PC-3 (cell line): ENCODE measurements around the gene PEX19. TPM values are rescaled to one million over a fixed set of nuclear protein-coding genes. Genes with fewer than 3 reads are reported as not detected.

Experiments used
- ATAC-seq: fragments of 200-7000 bp; cut with Tn5 transposase; 2 replicates; pipeline ENCODE4 v1.9.1; 2020; ENCODE audit warnings: mild to moderate bottlenecking, moderate library complexity
- BruUV-seq: library from RNA; stranded (reverse); fragments of 400-500 nt; replicated peaks from 2 replicates; lab custom pipeline; 2021; lab: Mats Ljungman, UMichigan
- CTCF ChIA-PET: fragments of 300-600 bp; sonication (Branson Sonifier 250); formaldehyde crosslinking; loops from one replicate; lab custom pipeline; 2022; ENCODE audit warnings: antibody characterized with exemption; lab: Charles Lee
- POLR2A ChIA-PET: fragments of 300-600 bp; sonication (Branson Sonifier 250); formaldehyde crosslinking; loops from one replicate; lab custom pipeline; 2022; ENCODE audit warnings: antibody characterized with exemption; ENCODE audit not compliant: unreplicated experiment; lab: Charles Lee
- DNase-seq: peaks from one replicate; pipeline ENCODE4 v3.0.0-alpha.2; 2015
- H2AFZ ChIP-seq: fragments of 300-600 bp; sonication (generic); 2 replicates; pipeline ENCODE4 v1.6.0; 2016; ENCODE audit warnings: antibody characterized with exemption, low read length
- H3F3A ChIP-seq: fragments of 300-600 bp; sonication (generic); one replicate; pipeline ENCODE4 v1.6.0; 2017; ENCODE audit warnings: antibody characterized with exemption, low read length, control low read depth, mild to moderate bottlenecking; ENCODE audit not compliant: unreplicated experiment
- H3K27ac ChIP-seq: fragments of 300-600 bp; sonication (generic); 2 replicates; pipeline ENCODE4 v1.5.1; 2016; ENCODE audit warnings: mild to moderate bottlenecking, low read length
- H3K27me3 ChIP-seq: fragments of 300-600 bp; sonication (generic); 2 replicates; pipeline ENCODE4 v1.6.1; 2016; ENCODE audit warnings: low read length, mixed read lengths
- H3K36me3 ChIP-seq: fragments of 300-600 bp; sonication (generic); 2 replicates; pipeline ENCODE4 v1.6.1; 2016; ENCODE audit warnings: low read depth, mixed run types, low read length, mixed read lengths
- H3K4me1 ChIP-seq: fragments of 300-600 bp; sonication (generic); 2 replicates; pipeline ENCODE4 v1.5.1; 2016; ENCODE audit warnings: low read length; ENCODE audit not compliant: insufficient read depth
- H3K4me2 ChIP-seq: fragments of 300-600 bp; sonication (generic); 2 replicates; pipeline ENCODE4 v1.6.0; 2016; ENCODE audit warnings: low read length
- H3K4me3 ChIP-seq: fragments of 300-600 bp; sonication (generic); 2 replicates; pipeline ENCODE4 v1.5.1; 2016; ENCODE audit warnings: mild to moderate bottlenecking, low read length, mixed read lengths
- H3K79me2 ChIP-seq: fragments of 300-600 bp; sonication (generic); 2 replicates; pipeline ENCODE4 v1.6.1; 2017; ENCODE audit warnings: low read length, mixed read lengths
- H3K9ac ChIP-seq: fragments of 300-600 bp; sonication (generic); 2 replicates; pipeline ENCODE4 v1.6.0; 2016; ENCODE audit warnings: mild to moderate bottlenecking, low read length
- H3K9me2 ChIP-seq: fragments of 300-600 bp; sonication (generic); replicated peaks from 2 replicates; pipeline ENCODE4 v1.6.1; 2016; ENCODE audit warnings: mixed run types, low read length, mixed read lengths
- H3K9me3 ChIP-seq: fragments of 300-600 bp; sonication (generic); 2 replicates; pipeline ENCODE4 v1.6.1; 2016; ENCODE audit warnings: low read length, mixed read lengths
- H4K20me1 ChIP-seq: fragments of 300-600 bp; sonication (generic); 2 replicates; pipeline ENCODE4 v1.6.1; 2016; ENCODE audit warnings: low read length, mixed read lengths
- CTCF ChIP-seq: fragments of 300-600 bp; sonication (generic); conservative IDR thresholded peaks from 2 replicates; pipeline ENCODE4 v1.5.1; 2017; ENCODE audit warnings: antibody characterized with exemption, low read depth, mild to moderate bottlenecking, low read length
- EZH2 ChIP-seq: fragments of 300-600 bp; sonication (generic); IDR thresholded peaks from one replicate; pipeline ENCODE4 v1.6.1; 2017; ENCODE audit warnings: antibody characterized with exemption, mild to moderate bottlenecking, low read length; ENCODE audit not compliant: unreplicated experiment
- EZH2phosphoT487 ChIP-seq: fragments of 300-600 bp; sonication (generic); IDR thresholded peaks from 2 replicates; pipeline ENCODE4 v1.6.1; 2018; ENCODE audit warnings: mild to moderate bottlenecking, antibody characterized with exemption, low read length, borderline replicate concordance
- intact Hi-C: fragments of 100-400 bp; cut with micrococcal nuclease; formaldehyde crosslinking; loops from 2 replicates; pipeline ENCODE4 v1.9.0; 2023
- total RNA-seq: library from RNA; depleted of rRNA; stranded (reverse); fragments of >200 nt; gene quantifications from 2 replicates; pipeline ENCODE4 v1.2.3, GENCODE V29; 2014

The PEX19 gene
- total RNA-seq, 1 experiment from 2014 or later: 63.2 TPM

GRCh38 chr1:160307118-160307791, 22.3 kb upstream of the PEX19 start:
- Histone ChIP-seq H3K79me2 (no peaks in the 10 kb centered on the region), H4K20me1 (no peaks in the 10 kb centered on the region), H3K9me3 (no peaks in the 10 kb centered on the region), H3K27ac (no peak overlapping the region), H3K4me1 (no peaks in the 10 kb centered on the region), H3K36me3 (peaks cover 72% of the 10 kb centered on the region), H3K9me2 (no peaks in the 10 kb centered on the region), H3K4me3 (no peak overlapping the region), H3F3A (no peaks in the 10 kb centered on the region), H3K27me3 (no peaks in the 10 kb centered on the region), H3K9ac (no peak overlapping the region), H2AFZ (no peak overlapping the region), H3K4me2 (no peak overlapping the region)
- intact Hi-C loops: no loop called here
- ATAC-seq (no peak), DNase-seq (no peak)
- ChIA-PET CTCF (no interaction called here), POLR2A (no interaction called here)
- no TSS peak for BruUV-seq
- no peak for TF ChIP-seq EZH2phosphoT487
- TF ChIP-seq CTCF: no peak
- no peak for TF ChIP-seq EZH2

GRCh38 chr1:160300173-160300572, 15.2 kb upstream of the PEX19 start:
- Histone ChIP-seq H3K9me2 (no peaks in the 10 kb centered on the region), H2AFZ (no peak overlapping the region), H3K27me3 (no peaks in the 10 kb centered on the region), H3K9me3 (no peaks in the 10 kb centered on the region), H3K79me2 (no peaks in the 10 kb centered on the region), H3F3A (no peaks in the 10 kb centered on the region), H3K27ac (no peak overlapping the region), H3K4me3 (no peak overlapping the region), H3K4me1 (no peaks in the 10 kb centered on the region), H3K9ac (no peak overlapping the region), H3K36me3 (peaks cover 61% of the 10 kb centered on the region), H4K20me1 (no peaks in the 10 kb centered on the region), H3K4me2 (no peak overlapping the region)
- ChIA-PET CTCF (no interaction called here), POLR2A (no interaction called here)
- intact Hi-C loops: no loop called here
- ATAC-seq (no peak), DNase-seq (no peak)
- TF ChIP-seq EZH2phosphoT487: no peak
- TF ChIP-seq EZH2: no peak
- no peak for TF ChIP-seq CTCF
- BruUV-seq: no TSS peak

- TF ChIP-seq EZH2phosphoT487 (no peak), EZH2 (no peak), CTCF (no peak)
- Histone ChIP-seq H3K9me2 (no peaks in the 10 kb centered on the region), H3K9me3 (no peaks in the 10 kb centered on the region), H2AFZ (no peak overlapping the region), H3K36me3 (peaks cover 80% of the 10 kb centered on the region), H3K4me1 (no peaks in the 10 kb centered on the region), H3K9ac (no peak overlapping the region), H3K79me2 (no peaks in the 10 kb centered on the region), H3K4me2 (no peak overlapping the region), H3F3A (no peaks in the 10 kb centered on the region), H3K27ac (no peak overlapping the region), H3K27me3 (no peaks in the 10 kb centered on the region), H4K20me1 (no peaks in the 10 kb centered on the region), H3K4me3 (no peak overlapping the region)
- ChIA-PET POLR2A (no interaction called here), CTCF (interaction anchor here (1.0 kb wide), 1 partner anchor 103 kb away, joined by 6 read pairs; no protein-coding TSS in a partner anchor)
- intact Hi-C loops: no loop called here
- ATAC-seq (no peak), DNase-seq (no peak)
- BruUV-seq: no TSS peak
Observed at GRCh38 chr1:160296036-160296435, 11.1 kb upstream of the PEX19 start.
